SJSA1 (cell line): ENCODE results near the gene LPIN3. TPM values are rescaled to one million over a fixed set of nuclear protein-coding genes. Genes with fewer than 3 reads are reported as not detected.

Source experiments
- DNase-seq, 2 experiments: peaks; one replicate each; pipeline ENCODE4 v3.0.0-alpha.2; 2015 to 2020; ENCODE audit warnings: low spot score in 2 of 2, low read depth in 1 of 2
- H3K27ac ChIP-seq: fragments of 250-450 bp; sonication (Bioruptor Pico); 2 replicates; pipeline ENCODE4 v1.5.1; 2020; ENCODE audit warnings: mild to moderate bottlenecking, moderate library complexity
- H3K27me3 ChIP-seq: fragments of 250-450 bp; sonication (Bioruptor Pico); replicated peaks from 2 replicates; pipeline ENCODE4 v1.5.1; 2020; ENCODE audit warnings: mild to moderate bottlenecking, moderate library complexity
- H3K36me3 ChIP-seq: fragments of 250-450 bp; sonication (Bioruptor Pico); 2 replicates; pipeline ENCODE4 v1.5.1; 2020; ENCODE audit warnings: mild to moderate bottlenecking
- H3K4me1 ChIP-seq: fragments of 250-450 bp; sonication (Bioruptor Pico); replicated peaks from 2 replicates; pipeline ENCODE4 v1.6.1; 2021; ENCODE audit warnings: mild to moderate bottlenecking
- H3K4me3 ChIP-seq: fragments of 250-450 bp; sonication (Bioruptor Pico); 2 replicates; pipeline ENCODE4 v1.5.1; 2020; ENCODE audit warnings: mild to moderate bottlenecking
- H3K9me3 ChIP-seq: fragments of 250-450 bp; sonication (Bioruptor Pico); replicated peaks from 2 replicates; pipeline ENCODE4 v1.5.1; 2020; ENCODE audit warnings: mild to moderate bottlenecking
- total RNA-seq: library from RNA; depleted of rRNA; stranded (reverse); fragments of >200 nt; shearing (Covaris generic); gene quantifications from 2 replicates; pipeline ENCODE4 v1.2.3, GENCODE V29; 2014; rRNA removed

The LPIN3 gene
- total RNA-seq: not detected in 2 replicates

DNA sequence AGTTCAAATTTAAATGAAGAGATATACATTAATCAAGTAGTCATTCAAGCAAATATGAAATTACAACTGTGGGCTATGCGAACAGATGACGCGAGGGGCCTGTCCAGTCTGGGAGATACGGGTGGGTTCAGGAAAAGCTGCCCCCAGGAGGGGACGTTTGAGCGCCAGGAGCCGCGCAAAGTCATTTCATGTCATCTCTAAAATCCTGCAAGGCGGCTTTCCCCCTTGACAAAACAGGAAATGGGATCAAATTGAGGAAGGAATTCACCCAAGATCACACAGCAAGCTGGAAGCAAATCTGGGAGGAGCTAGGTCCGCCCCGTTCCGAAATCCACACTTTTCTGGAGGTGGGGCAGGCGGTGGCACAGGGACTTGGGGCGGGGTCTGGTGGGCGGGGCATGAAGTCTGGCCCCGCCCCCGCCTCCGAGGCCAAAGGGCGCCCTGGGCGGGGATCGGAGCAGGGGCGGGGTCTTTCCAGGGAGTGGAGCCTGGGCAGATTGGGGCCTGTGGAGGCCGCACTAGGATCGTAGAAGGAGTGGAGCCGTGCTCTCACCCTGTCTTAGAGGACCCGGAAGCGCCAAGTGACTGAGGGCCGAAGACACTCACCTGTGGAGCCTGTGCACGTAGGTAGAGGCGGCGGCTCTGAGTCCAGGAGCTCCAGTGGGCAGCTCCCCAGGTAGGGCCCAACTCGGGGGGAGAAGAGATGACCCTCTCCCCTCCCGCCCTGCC, at the start of gene LPIN3:
LPIN3 (plus strand) TSS at position 495 of the 729 bp plus-strand sequence. CDS start 4,983 bp downstream, outside the sequence.
- no peaks in the 10 kb centered on the region for H3K36me3 ChIP-seq
- DNase-seq: no peak
- no peak within 1 kb of the TSS for H3K27ac ChIP-seq
- no peaks in the 10 kb centered on the region for H3K27me3 ChIP-seq
- H3K9me3 ChIP-seq: no peaks in the 10 kb centered on the region
- no peak within 1 kb of the TSS for H3K4me3 ChIP-seq
- peaks cover 3% of the 10 kb centered on the region for H3K4me1 ChIP-seq

DNA sequence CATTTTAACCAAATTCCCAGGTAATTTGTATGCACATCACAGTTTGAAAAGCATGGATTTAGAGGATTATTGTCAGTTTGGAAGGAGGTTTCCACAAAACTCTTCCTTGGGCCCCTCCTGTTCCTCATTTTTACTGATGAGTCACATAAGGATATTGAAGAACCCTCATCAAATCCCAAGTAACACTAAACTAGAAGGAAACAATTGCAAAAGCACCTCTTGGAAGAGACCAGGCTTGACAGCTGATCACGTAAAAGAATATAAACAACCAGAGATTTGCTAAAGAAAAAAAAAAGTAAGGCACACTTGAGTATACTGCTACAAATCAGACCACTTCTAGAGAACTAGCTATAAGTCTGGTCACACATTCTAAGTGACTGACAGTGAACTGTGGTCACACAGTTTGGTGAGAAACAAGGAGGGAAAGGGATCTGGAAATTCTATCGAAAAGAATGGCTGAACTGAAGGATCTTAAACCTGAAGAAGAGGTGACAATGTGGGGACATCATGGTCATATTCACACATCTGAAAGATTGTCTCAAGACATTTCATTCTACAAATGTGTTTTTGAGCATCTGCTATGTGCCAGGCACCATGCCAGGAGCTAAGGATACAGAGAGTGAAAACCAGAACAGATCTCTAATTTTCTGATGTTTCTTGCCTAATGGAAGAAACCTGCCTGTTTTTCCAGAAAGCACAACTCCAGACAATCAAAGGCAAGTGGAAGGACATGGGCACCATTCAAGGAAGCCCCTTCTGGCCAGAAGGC, 47.2 kb upstream of the LPIN3 start:
- no peak for DNase-seq
- H3K4me3 ChIP-seq: no peak overlapping the region
- H3K9me3 ChIP-seq: no peaks in the 10 kb centered on the region
- no peak overlapping the region for H3K27ac ChIP-seq
- no peaks in the 10 kb centered on the region for H3K27me3 ChIP-seq
- no peaks in the 10 kb centered on the region for H3K36me3 ChIP-seq
- H3K4me1 ChIP-seq: peaks cover 5% of the 10 kb centered on the region; the same call in 1 of the 2 replicates

DNA sequence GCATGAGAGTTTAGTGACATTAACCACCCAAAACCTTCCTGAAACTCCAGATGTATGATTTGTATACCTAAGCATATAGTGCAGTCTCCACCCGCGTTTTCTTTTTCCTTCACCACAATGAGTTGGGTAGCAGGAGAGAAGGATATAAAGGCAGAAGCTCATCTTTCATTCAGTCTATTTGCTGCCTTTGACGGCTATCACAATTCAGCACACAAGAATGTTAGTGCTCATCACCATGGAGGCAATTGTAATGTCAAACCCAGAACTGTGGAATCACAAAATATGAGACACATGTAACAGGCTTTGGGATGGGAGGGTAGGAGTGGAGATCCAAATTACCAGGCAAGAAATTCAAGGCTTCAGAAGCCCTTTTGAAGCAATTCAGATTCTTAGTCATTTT, 40.7 kb upstream of the LPIN3 start:
- DNase-seq: no peak
- no peaks in the 10 kb centered on the region for H3K9me3 ChIP-seq
- no peaks in the 10 kb centered on the region for H3K27me3 ChIP-seq
- H3K4me3 ChIP-seq: no peak overlapping the region
- peaks cover 5% of the 10 kb centered on the region for H3K4me1 ChIP-seq
- H3K27ac ChIP-seq: no peak overlapping the region
- H3K36me3 ChIP-seq: no peaks in the 10 kb centered on the region; the same call in 1 of the 2 replicates

DNA sequence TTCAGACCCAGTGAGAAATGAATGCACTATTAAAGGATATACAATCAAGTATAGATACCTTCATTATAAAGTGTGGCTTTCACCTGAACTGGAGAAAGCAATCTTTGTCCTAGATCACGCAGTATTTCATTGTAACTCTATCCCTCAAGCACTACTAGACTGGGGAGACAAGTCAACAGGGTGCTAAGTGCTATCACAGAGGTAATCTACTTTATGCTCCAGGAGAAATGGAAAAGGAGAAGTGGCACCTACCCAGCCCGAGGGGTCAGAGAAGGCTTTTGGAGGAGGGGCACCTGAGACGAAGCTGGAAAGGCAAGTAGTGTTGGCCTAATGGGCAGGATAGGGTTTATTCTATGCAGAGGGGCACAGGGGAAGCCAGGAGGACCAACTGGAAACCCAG, 40.2 kb upstream of the LPIN3 start:
- no peak for DNase-seq
- H3K27me3 ChIP-seq: no peaks in the 10 kb centered on the region
- H3K4me1 ChIP-seq: peaks cover 5% of the 10 kb centered on the region
- no peaks in the 10 kb centered on the region for H3K9me3 ChIP-seq
- H3K4me3 ChIP-seq: no peak overlapping the region
- H3K36me3 ChIP-seq: no peaks in the 10 kb centered on the region; the same call in 1 of the 2 replicates
- H3K27ac ChIP-seq: no peak overlapping the region

GRCh38 chr20:41300886-41301285, 39.7 kb upstream of the LPIN3 start:
- peaks cover 5% of the 10 kb centered on the region for H3K4me1 ChIP-seq
- no peak overlapping the region for H3K27ac ChIP-seq
- H3K9me3 ChIP-seq: no peaks in the 10 kb centered on the region
- H3K36me3 ChIP-seq: no peaks in the 10 kb centered on the region; the same call in 1 of the 2 replicates
- DNase-seq: no peak
- H3K4me3 ChIP-seq: no peak overlapping the region
- no peaks in the 10 kb centered on the region for H3K27me3 ChIP-seq

DNA sequence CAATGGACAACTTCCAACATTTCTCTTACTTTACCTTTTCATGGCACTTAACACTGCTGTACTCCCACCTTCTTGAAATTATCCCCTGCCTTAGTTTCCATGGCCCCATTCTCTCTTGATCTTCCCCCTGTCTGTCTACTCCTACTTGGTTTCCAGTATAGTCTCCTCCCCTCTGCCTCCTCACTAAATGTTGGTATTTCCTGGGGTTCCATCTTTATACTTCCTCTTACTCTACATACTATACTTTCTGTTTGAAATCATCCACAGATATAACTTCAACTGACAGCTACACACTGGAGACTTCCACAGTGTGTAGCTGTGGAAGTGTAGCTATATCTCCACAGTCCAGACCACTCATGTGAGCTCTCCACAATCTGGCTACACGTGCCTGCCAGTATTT, 36.6 kb upstream of the LPIN3 start:
- DNase-seq: no peak
- 0 out of 2 replicates have a peak, but pooled peaks cover 2% of the 10 kb centered on the region for H3K9me3 ChIP-seq
- H3K4me3 ChIP-seq: no peak overlapping the region
- H3K27ac ChIP-seq: no peak overlapping the region
- peaks cover 18% of the 10 kb centered on the region for H3K4me1 ChIP-seq
- H3K27me3 ChIP-seq: no peaks in the 10 kb centered on the region
- H3K36me3 ChIP-seq: no peaks in the 10 kb centered on the region; the same call in 1 of the 2 replicates

- no peaks in the 10 kb centered on the region; the same call in 1 of the 2 replicates for H3K36me3 ChIP-seq
- 0 out of 2 replicates have a peak, but pooled peaks cover 2% of the 10 kb centered on the region for H3K9me3 ChIP-seq
- no peak for DNase-seq
- H3K4me3 ChIP-seq: no peak overlapping the region
- no peak overlapping the region for H3K27ac ChIP-seq
- H3K27me3 ChIP-seq: no peaks in the 10 kb centered on the region
- peaks cover 20% of the 10 kb centered on the region for H3K4me1 ChIP-seq
Observed at GRCh38 chr20:41304424-41305079, 36.1 kb upstream of the LPIN3 start.

- no peak for DNase-seq
Observed at GRCh38 chr20:41306061-41306727, 34.4 kb upstream of the LPIN3 start.

DNA sequence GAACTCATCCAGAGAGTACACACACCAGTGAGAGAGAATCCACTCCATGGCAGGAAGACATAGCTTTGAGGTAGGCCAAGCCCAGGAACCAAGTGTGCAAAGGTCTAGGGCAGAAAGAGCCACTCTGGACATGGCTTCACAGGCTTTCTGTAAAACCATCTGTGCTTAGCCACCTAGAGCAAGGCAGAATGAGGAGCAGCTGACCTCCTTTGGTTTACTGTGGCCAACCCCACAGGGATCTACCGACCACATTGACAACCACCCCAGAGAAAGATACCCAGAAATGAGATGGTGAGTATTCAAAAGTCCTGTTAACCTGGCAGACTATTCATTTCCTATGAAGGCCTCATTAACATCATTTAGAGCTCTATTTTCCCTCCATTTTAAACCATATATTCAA, 33.6 kb upstream of the LPIN3 start:
- DNase-seq: no peak
- H3K4me3 ChIP-seq: no peak overlapping the region
- no peak overlapping the region for H3K27ac ChIP-seq
- H3K27me3 ChIP-seq: no peaks in the 10 kb centered on the region
- H3K4me1 ChIP-seq: peaks cover 15% of the 10 kb centered on the region
- 0 out of 2 replicates have a peak, but pooled peaks cover 2% of the 10 kb centered on the region for H3K9me3 ChIP-seq
- no peaks in the 10 kb centered on the region; the same call in 1 of the 2 replicates for H3K36me3 ChIP-seq

More at GRCh38 chr20:41306061-41306727, 34.4 kb upstream of the LPIN3 start:
- no peaks in the 10 kb centered on the region for H3K27me3 ChIP-seq
- peaks cover 19% of the 10 kb centered on the region for H3K4me1 ChIP-seq
- 0 out of 2 replicates have a peak, but pooled peaks cover 2% of the 10 kb centered on the region for H3K9me3 ChIP-seq
- no peaks in the 10 kb centered on the region; the same call in 1 of the 2 replicates for H3K36me3 ChIP-seq
- H3K27ac ChIP-seq: no peak overlapping the region
- H3K4me3 ChIP-seq: no peak overlapping the region

GRCh38 chr20:41308290-41308711, 32.3 kb upstream of the LPIN3 start:
- H3K9me3 ChIP-seq: 0 out of 2 replicates have a peak, but pooled peaks cover 2% of the 10 kb centered on the region
- H3K36me3 ChIP-seq: no peaks in the 10 kb centered on the region; the same call in 1 of the 2 replicates
- peaks cover 15% of the 10 kb centered on the region for H3K4me1 ChIP-seq
- DNase-seq: peak in 1 of 2 experiments; percentile 39
- H3K27ac ChIP-seq: peak overlapping the region; percentile 34
- no peaks in the 10 kb centered on the region for H3K27me3 ChIP-seq
- no peak overlapping the region for H3K4me3 ChIP-seq

- H3K9me3 ChIP-seq: 0 out of 2 replicates have a peak, but pooled peaks cover 2% of the 10 kb centered on the region
- H3K27ac ChIP-seq: peak overlapping the region; percentile 4; the same call in 1 of the 2 replicates
- no peak for DNase-seq
- no peaks in the 10 kb centered on the region; the same call in 1 of the 2 replicates for H3K36me3 ChIP-seq
- H3K4me3 ChIP-seq: no peak overlapping the region
- H3K27me3 ChIP-seq: no peaks in the 10 kb centered on the region
- H3K4me1 ChIP-seq: peaks cover 15% of the 10 kb centered on the region
Observed at GRCh38 chr20:41308726-41309413, 31.8 kb upstream of the LPIN3 start.

- H3K4me1 ChIP-seq: peaks cover 15% of the 10 kb centered on the region
- 0 out of 2 replicates have a peak, but pooled peaks cover 2% of the 10 kb centered on the region for H3K9me3 ChIP-seq
- H3K27me3 ChIP-seq: no peaks in the 10 kb centered on the region
- H3K36me3 ChIP-seq: no peaks in the 10 kb centered on the region
- H3K27ac ChIP-seq: no peak overlapping the region
- no peak overlapping the region for H3K4me3 ChIP-seq
- DNase-seq: no peak
Observed at GRCh38 chr20:41309817-41310216, 30.8 kb upstream of the LPIN3 start.
